Measurements from ENCODE around the gene SPATA20. TPM values are rescaled to one million over a fixed set of nuclear protein-coding genes. Genes with fewer than 3 reads are reported as not detected.

The SPATA20 gene
- total RNA-seq, 2 donors from 2014 or later = 9.1 to 12.7 TPM

DNA sequence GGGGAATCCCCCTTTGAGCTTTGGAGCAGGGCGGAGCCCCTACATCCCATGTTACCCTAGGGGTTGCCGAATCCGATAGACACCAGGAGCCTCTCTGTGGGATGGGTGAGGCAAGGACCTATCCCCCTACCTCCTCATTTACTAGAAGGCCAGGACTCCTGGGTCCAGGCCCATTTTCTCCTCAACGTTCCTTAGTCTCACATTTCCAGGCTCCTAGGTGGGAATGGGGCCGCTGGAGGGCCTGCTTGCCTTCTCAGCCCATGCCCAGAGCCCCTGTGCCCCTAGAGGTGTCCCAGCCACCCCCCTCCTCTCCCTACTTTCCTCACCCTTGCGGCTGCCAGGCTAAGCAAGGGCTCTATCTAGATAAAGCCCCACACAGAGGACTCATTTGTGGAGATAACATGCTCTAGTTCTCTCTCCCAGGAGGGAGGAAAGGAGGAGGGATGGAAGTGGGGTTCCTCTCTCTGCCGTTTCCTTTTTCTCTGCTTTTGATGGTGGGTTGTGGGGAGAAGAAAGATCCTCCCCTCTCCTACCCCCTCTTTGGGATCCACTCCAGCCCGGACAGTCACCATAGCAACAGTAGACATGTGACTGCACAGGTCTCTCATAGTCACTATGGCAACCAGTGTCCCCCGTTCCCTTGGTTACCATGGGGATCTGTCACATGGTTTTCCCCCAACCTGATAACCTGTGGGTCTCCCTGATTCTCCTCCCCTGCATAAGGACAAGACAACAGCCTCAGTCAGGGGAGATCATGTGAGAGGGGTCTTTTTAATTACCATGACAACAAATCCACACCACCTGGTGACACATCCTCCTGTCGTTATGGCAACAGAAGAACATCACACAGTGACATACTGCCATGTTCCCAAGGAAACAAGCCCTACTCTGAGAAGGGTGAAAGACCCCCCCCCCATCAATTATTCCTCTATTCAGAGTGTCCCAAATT, 18.7 kb downstream of the SPATA20 start:
- H3K27me3 Mint-ChIP-seq = peaks cover 38% of the 10 kb centered on the region
- H3K4me3 Mint-ChIP-seq = no peak overlapping the region
- no peak for ATAC-seq (replicated peaks)
- no peaks in the 10 kb centered on the region for H3K36me3 Mint-ChIP-seq (ENCODE audit: low read depth)
- peak overlapping the region; percentile 44 for H3K27ac Mint-ChIP-seq
- H3K9me3 Mint-ChIP-seq = no peaks in the 10 kb centered on the region
- H3K4me1 Mint-ChIP-seq = peaks cover 5% of the 10 kb centered on the region

DNA sequence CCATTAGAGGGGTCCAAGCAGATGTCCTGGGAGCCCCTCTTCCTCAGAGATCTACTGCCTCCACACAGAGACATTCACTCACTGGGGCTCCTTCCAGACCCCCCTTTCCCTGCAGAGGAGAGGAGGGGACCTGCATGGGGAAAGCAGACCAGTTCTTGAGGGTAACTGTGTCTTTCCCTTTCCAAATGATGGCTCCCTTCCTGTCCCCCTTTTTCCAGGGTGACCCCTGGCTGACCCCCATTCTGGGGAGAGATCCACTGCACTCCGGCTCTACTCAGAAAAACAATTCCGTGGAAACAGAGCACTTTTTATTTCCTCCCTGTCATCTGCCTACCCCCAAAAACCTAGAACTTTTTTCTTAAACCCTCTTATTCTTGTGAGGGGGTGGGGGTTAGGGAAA, 19.9 kb downstream of the SPATA20 start:
- Mint-ChIP-seq H3K27ac (no peak overlapping the region), H3K9me3 (no peaks in the 10 kb centered on the region), H3K36me3 (ENCODE audit: low read depth) (no peaks in the 10 kb centered on the region), H3K4me1 (peaks cover 5% of the 10 kb centered on the region), H3K4me3 (no peak overlapping the region), H3K27me3 (peaks cover 42% of the 10 kb centered on the region)
- no peak for ATAC-seq (replicated peaks)

DNA sequence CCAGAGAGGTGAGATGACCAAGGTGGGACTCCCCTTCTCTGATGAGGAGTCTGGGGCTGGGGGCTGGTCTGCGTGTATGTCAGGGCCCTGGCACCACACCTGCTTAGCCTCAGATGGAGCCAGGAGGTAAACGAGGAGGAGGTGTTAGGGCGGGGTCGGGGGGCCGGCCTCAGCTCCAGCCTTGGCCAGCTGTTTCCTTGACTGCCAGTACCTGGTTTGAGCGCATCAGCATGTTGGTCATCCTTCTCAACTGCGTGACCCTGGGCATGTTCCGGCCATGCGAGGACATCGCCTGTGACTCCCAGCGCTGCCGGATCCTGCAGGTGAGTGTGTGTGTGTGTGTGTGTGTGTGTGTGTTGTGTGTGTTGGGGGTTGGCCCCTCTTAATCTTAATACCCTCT, 21.7 kb downstream of the SPATA20 start:
- no peak for ATAC-seq (replicated peaks)
- Mint-ChIP-seq H3K4me3 (no peak overlapping the region), H3K36me3 (ENCODE audit: low read depth) (no peaks in the 10 kb centered on the region), H3K27ac (no peak overlapping the region), H3K27me3 (peaks cover 30% of the 10 kb centered on the region), H3K9me3 (no peaks in the 10 kb centered on the region), H3K4me1 (peaks cover 5% of the 10 kb centered on the region)

DNA sequence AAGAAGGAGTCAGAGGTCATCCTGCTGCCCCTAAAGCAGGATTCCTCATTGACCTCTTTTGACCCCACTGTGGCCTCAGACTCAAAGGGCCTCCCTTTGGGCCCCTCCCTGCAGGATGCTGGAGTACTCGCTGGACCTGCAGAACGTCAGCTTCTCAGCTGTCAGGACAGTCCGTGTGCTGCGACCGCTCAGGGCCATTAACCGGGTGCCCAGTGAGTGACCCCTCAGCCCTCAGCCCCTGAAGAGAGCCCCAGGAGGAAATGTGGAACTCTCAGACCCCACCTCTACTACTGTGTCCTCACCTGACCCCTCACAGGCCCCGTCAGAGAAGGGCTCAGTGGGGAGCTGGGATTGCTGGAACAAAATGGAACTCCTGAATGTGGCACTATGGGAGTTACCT, 22.6 kb downstream of the SPATA20 start:
- Mint-ChIP-seq H3K4me3 (no peak overlapping the region), H3K9me3 (no peaks in the 10 kb centered on the region), H3K36me3 (ENCODE audit: low read depth) (no peaks in the 10 kb centered on the region), H3K27ac (no peak overlapping the region), H3K27me3 (peaks cover 24% of the 10 kb centered on the region), H3K4me1 (peaks cover 5% of the 10 kb centered on the region)
- no peak for ATAC-seq (replicated peaks)

DNA sequence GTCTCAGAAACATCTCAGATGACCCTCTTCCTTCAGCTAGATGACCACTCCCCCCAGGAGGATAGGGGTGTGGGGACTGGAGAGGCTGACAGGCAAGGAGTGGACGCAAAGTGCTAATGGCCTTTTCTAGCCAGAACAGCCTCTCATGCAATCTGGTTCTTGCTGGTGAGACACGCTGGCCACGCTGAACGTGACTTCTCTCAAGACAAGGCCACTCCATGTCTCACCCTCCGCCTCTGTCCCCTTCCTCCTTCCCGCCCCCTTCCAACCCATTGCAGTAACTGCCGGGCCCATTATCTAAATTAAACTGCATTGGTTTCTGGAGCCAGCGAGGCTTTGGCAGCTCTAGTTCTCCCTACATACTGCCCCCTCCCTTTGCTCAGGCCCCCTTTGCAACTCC, 23.1 kb downstream of the SPATA20 start:
- no peaks in the 10 kb centered on the region for H3K9me3 Mint-ChIP-seq
- H3K4me1 Mint-ChIP-seq = peaks cover 5% of the 10 kb centered on the region
- peaks cover 19% of the 10 kb centered on the region for H3K27me3 Mint-ChIP-seq
- ATAC-seq (replicated peaks) = no peak
- H3K27ac Mint-ChIP-seq = no peak overlapping the region
- no peak overlapping the region for H3K4me3 Mint-ChIP-seq
- H3K36me3 Mint-ChIP-seq (ENCODE audit: low read depth) = no peaks in the 10 kb centered on the region

DNA sequence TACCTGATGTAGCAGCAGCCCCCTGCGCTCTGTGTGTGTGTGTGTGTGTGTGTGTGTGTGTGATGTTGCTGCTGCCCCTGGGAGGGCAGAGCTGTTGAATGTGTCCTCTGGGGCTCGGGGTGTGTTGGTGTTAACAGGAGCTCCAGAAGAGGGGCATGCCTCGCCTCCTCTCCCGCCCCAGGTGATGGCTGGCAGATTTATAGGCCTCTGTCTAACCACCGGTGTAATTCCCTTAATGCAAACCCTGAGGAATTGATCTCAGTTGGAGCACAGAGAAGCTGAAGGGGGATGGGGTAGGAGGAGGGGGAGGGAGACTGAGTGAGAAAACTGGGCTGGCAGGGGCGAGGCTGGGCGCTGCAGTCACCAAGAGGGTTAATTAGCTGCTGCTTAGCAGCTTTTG, 23.6 kb downstream of the SPATA20 start:
- Mint-ChIP-seq H3K27me3 (peaks cover 16% of the 10 kb centered on the region), H3K4me1 (peaks cover 5% of the 10 kb centered on the region), H3K9me3 (no peaks in the 10 kb centered on the region), H3K27ac (no peak overlapping the region), H3K4me3 (no peak overlapping the region), H3K36me3 (ENCODE audit: low read depth) (no peaks in the 10 kb centered on the region)
- no peak for ATAC-seq (replicated peaks)

DNA sequence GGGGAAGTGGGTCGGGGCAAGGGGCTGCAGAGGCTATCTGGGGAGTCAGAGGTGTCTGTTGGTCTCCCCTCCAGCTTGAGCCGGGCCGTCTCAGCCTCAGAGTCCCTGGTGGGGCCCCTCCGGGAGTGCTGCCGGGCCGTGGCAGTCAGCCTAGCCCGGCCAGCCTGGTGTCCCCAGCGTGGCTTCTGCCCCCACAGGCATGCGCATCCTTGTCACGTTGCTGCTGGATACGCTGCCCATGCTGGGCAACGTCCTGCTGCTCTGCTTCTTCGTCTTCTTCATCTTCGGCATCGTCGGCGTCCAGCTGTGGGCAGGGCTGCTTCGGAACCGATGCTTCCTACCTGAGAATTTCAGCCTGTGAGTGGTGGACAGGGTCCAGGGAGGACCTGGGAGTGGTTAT, 24.7 kb downstream of the SPATA20 start:
- Mint-ChIP-seq H3K9me3 (no peaks in the 10 kb centered on the region), H3K27ac (no peak overlapping the region), H3K4me1 (no peaks in the 10 kb centered on the region), H3K4me3 (no peak overlapping the region), H3K27me3 (peaks cover 5% of the 10 kb centered on the region), H3K36me3 (ENCODE audit: low read depth) (no peaks in the 10 kb centered on the region)
- ATAC-seq (replicated peaks) = no peak

DNA sequence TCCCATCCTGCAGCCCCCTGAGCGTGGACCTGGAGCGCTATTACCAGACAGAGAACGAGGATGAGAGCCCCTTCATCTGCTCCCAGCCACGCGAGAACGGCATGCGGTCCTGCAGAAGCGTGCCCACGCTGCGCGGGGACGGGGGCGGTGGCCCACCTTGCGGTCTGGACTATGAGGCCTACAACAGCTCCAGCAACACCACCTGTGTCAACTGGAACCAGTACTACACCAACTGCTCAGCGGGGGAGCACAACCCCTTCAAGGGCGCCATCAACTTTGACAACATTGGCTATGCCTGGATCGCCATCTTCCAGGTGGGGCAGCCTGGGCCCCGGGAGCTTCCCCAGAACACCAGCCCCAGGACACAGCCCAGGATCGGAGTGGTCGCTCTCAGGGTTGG, 25.6 kb downstream of the SPATA20 start:
- peaks cover 8% of the 10 kb centered on the region for H3K27me3 Mint-ChIP-seq
- H3K4me1 Mint-ChIP-seq = no peaks in the 10 kb centered on the region
- no peak for ATAC-seq (replicated peaks)
- H3K36me3 Mint-ChIP-seq (ENCODE audit: low read depth) = no peaks in the 10 kb centered on the region
- no peak overlapping the region for H3K4me3 Mint-ChIP-seq
- H3K27ac Mint-ChIP-seq = no peak overlapping the region
- no peaks in the 10 kb centered on the region for H3K9me3 Mint-ChIP-seq

DNA sequence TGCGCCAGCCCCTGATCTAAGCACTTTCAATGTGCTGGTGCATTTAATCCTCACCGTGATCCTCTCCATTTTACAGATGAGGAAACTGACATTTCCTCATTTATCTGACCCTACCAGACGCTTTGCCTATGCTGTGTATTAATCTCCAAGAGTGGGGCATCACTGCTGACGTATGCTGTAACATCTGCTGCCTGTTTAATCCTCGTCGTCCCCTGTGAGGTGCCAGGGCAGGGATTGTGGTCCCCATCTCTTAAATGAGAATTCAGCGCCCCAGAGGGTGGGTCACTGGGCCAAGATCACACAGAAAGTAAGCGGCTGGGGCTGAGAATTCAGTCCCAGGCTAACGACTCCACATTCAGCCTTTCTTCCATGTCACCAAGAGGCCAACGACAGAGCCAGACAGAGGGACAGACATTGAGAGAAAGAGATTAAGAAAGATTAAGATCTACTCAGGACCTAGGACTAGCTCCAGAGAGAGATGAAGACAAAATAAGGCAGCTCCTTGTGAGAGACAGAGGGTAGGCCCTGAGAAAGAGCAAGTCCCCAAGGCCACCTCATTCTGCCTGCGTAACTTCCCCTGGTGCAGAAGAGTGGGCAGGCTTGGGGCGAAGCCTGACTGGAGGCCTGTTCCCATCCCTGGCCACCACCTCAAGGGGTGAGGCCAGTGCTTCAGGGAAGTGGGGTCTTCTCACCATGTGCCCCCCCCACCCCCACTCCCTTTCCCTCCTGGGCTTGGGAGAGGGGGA, 27.1 kb downstream of the SPATA20 start:
- Mint-ChIP-seq H3K4me3 (no peak overlapping the region), H3K27me3 (peaks cover 13% of the 10 kb centered on the region), H3K27ac (no peak overlapping the region), H3K4me1 (no peaks in the 10 kb centered on the region), H3K36me3 (ENCODE audit: low read depth) (no peaks in the 10 kb centered on the region), H3K9me3 (no peaks in the 10 kb centered on the region)
- no peak for ATAC-seq (replicated peaks)

DNA sequence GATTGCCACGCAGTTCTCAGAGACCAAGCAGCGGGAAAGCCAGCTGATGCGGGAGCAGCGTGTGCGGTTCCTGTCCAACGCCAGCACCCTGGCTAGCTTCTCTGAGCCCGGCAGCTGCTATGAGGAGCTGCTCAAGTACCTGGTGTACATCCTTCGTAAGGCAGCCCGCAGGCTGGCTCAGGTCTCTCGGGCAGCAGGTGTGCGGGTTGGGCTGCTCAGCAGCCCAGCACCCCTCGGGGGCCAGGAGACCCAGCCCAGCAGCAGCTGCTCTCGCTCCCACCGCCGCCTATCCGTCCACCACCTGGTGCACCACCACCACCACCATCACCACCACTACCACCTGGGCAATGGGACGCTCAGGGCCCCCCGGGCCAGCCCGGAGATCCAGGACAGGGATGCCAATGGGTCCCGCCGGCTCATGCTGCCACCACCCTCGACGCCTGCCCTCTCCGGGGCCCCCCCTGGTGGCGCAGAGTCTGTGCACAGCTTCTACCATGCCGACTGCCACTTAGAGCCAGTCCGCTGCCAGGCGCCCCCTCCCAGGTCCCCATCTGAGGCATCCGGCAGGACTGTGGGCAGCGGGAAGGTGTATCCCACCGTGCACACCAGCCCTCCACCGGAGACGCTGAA, 28.7 kb downstream of the SPATA20 start:
- Mint-ChIP-seq H3K27ac (no peak overlapping the region), H3K27me3 (peaks cover 14% of the 10 kb centered on the region), H3K4me1 (no peaks in the 10 kb centered on the region), H3K9me3 (no peaks in the 10 kb centered on the region), H3K36me3 (ENCODE audit: low read depth) (no peaks in the 10 kb centered on the region), H3K4me3 (no peak overlapping the region)
- no peak for ATAC-seq (replicated peaks)

DNA sequence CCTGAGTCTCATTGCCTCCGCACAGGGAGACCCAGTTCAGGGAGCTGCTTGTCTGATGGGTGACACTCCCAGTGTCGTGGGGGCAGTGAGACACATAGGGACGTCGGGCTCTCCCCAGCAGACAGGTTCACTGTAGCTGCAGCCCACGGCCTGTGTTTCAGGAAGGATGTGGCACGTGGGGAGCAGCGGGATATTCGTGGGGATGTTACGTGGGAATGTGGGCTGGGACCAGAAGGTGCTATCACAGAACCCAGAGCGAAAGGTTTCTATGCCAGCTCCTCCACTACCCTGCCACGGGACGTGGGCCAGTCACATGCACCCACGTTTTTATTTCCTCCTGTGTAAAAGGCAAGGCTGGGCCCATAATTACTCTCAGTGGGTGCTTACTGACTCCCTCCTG, 29.9 kb downstream of the SPATA20 start:
- ATAC-seq (replicated peaks) = no peak
- Mint-ChIP-seq H3K4me1 (no peaks in the 10 kb centered on the region), H3K36me3 (ENCODE audit: low read depth) (no peaks in the 10 kb centered on the region), H3K9me3 (no peaks in the 10 kb centered on the region), H3K27me3 (peaks cover 14% of the 10 kb centered on the region), H3K4me3 (no peak overlapping the region), H3K27ac (no peak overlapping the region)

DNA sequence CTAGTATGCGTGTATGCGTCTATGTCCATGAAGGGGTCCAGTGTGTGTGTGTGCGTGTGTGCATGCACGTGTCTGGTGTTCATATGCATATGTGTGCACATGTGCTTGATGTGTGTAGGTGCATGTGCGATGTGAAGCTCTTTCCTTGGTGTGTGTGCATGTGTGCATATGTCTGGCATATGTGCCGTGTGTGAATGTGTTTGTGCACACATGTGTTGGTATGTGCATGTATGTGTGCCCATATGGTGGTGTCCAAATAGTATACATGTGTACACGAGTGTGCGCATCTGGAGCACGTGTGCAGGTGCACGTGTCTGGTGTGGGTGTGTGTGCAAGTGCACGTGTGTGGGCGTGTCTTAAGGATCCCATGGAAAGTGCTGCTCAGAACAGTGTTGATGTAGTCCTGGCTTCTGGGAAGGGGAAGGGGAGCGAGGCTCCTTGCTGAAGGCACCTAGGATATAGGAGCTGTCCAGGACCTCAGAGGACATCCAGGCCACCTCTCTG, 30.5 kb downstream of the SPATA20 start:
- no peaks in the 10 kb centered on the region for H3K36me3 Mint-ChIP-seq (ENCODE audit: low read depth)
- peaks cover 14% of the 10 kb centered on the region for H3K27me3 Mint-ChIP-seq
- ATAC-seq (replicated peaks) = no peak
- no peak overlapping the region for H3K27ac Mint-ChIP-seq
- H3K4me1 Mint-ChIP-seq = no peaks in the 10 kb centered on the region
- H3K4me3 Mint-ChIP-seq = no peak overlapping the region
- H3K9me3 Mint-ChIP-seq = no peaks in the 10 kb centered on the region

DNA sequence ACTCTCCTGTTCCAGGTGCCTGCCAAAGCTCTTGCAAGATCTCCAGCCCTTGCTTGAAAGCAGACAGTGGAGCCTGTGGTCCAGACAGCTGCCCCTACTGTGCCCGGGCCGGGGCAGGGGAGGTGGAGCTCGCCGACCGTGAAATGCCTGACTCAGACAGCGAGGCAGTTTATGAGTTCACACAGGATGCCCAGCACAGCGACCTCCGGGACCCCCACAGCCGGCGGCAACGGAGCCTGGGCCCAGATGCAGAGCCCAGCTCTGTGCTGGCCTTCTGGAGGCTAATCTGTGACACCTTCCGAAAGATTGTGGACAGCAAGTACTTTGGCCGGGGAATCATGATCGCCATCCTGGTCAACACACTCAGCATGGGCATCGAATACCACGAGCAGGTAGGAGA, 31.2 kb downstream of the SPATA20 start:
- H3K36me3 Mint-ChIP-seq (ENCODE audit: low read depth) = no peaks in the 10 kb centered on the region
- ATAC-seq (replicated peaks) = no peak
- H3K27ac Mint-ChIP-seq = no peak overlapping the region
- H3K9me3 Mint-ChIP-seq = no peaks in the 10 kb centered on the region
- no peaks in the 10 kb centered on the region for H3K4me1 Mint-ChIP-seq
- H3K27me3 Mint-ChIP-seq = peaks cover 14% of the 10 kb centered on the region
- no peak overlapping the region for H3K4me3 Mint-ChIP-seq

DNA sequence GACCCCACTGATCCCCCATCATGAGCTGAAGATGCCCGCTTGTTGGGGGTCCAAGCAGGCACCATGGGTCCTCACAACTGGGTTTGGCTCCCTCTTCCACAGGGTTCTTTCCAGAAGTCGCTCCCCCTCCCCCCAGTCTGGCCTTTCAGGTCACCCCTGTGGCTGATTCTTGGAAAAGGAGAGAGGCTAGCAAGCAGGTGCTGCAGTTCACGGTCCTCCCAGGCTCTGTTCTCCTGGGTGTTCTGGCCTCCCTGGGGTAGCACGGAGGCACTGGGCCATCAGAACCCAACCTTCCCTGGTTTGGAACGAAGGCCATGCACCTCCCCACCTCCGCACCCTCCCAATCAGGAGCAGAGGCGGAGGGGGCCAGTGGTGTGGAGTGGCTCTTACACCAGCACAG, 32.4 kb downstream of the SPATA20 start:
- Mint-ChIP-seq H3K36me3 (ENCODE audit: low read depth) (no peaks in the 10 kb centered on the region), H3K27ac (no peak overlapping the region), H3K4me1 (no peaks in the 10 kb centered on the region), H3K9me3 (no peaks in the 10 kb centered on the region), H3K4me3 (no peak overlapping the region), H3K27me3 (peaks cover 23% of the 10 kb centered on the region)
- ATAC-seq (replicated peaks) = no peak

Data from activated T-helper 17 cell treated with anti-CD3 and anti-CD28 coated beads, Interleukin-2, amount 50 U/mL, for 72 hours (primary cell).